HFFc6 (cell line): ENCODE data around the gene SLC6A1. TPM values are rescaled to one million over a fixed set of nuclear protein-coding genes. Genes with fewer than 3 reads are reported as not detected.

Source experiments
- DNase-seq: peaks from one replicate; pipeline ENCODE4 v3.0.0-alpha.2; 2018
- H3K27ac Mint-ChIP-seq: 2 replicates; pipeline ENCODE4 v1.8.0; 2020; ENCODE audit warnings: mild to moderate bottlenecking, mixed read lengths
- H3K27me3 Mint-ChIP-seq: 2 replicates; pipeline ENCODE4 v1.8.0; 2021; ENCODE audit warnings: mild to moderate bottlenecking, moderate library complexity, mixed read lengths; ENCODE audit not compliant: insufficient read depth
- H3K36me3 Mint-ChIP-seq: 2 replicates; pipeline ENCODE4 v1.8.0; 2021; ENCODE audit warnings: low read depth, mixed read lengths
- H3K4me1 Mint-ChIP-seq: 2 replicates; pipeline ENCODE4 v1.8.0; 2020; ENCODE audit warnings: low read depth, mixed read lengths
- H3K4me3 Mint-ChIP-seq: 2 replicates; pipeline ENCODE4 v1.8.0; 2020; ENCODE audit warnings: mild to moderate bottlenecking, moderate library complexity, mixed read lengths
- H3K9me3 Mint-ChIP-seq: 2 replicates; pipeline ENCODE4 v1.8.0; 2020; ENCODE audit warnings: mild to moderate bottlenecking, mixed read lengths
- total RNA-seq, 6 experiments: library from RNA; stranded (reverse); fragmentation: NEBNext Ultra II Directional; extraction: Animal tissue kit (Norgen Biotek cat#: 25700); gene quantifications; 2 replicates in 1 of 6; 3 replicates in 5 of 6; pipeline ENCODE4 v1.2.3, GENCODE V29; 2021
- TF ChIP-seq, protein P1 (sequence below): fragments of 200-600 bp; sonication (generic); IDR thresholded peaks from 2 replicates; pipeline ENCODE4 v1.5.0; 2021; ENCODE audit warnings: antibody characterized with exemption, mild to moderate bottlenecking

The SLC6A1 gene
- total RNA-seq, 6 experiments from 2014 or later, result not detected

DNA sequence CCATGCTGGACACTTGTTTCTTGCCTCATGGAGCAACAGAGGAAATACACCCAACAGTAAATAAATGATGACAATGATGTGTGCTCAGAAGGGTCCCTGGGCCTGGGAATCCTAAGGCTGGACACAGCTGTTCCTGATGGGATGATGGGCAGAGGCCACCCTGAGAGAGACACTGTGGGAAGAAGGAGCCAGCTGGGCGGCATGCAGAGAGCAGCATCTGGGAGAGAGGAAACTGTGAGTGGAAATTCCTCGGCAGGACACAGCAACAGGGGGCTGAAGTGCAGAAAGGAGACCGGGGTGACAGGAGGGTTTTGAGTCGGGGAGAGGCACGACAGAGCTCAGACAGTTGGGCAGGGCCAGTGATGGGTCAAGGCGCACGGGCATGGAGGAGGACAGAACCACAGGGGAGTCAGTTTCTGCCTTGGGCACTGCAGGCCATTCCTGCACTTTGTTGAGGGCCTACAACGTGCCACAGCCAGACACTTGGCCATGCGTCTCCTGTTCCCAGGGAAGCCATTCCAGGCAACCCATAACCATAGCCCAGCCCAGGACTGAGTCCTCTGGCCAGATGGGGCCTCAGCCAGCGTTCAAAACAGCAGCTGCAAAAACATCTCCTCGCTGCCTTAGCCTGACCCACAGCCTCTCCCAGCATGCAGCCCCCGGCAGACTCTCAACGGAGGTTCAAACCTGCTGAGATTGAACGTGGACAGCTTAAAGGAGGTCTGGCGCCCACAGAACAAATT is 36.7 kb upstream of the SLC6A1 start:
- no peaks in the 10 kb centered on the region for H3K4me1 Mint-ChIP-seq
- H3K4me3 Mint-ChIP-seq, result no peak overlapping the region
- no peaks in the 10 kb centered on the region for H3K36me3 Mint-ChIP-seq
- H3K27me3 Mint-ChIP-seq, result peaks cover 61% of the 10 kb centered on the region
- TF ChIP-seq, protein P1, sequence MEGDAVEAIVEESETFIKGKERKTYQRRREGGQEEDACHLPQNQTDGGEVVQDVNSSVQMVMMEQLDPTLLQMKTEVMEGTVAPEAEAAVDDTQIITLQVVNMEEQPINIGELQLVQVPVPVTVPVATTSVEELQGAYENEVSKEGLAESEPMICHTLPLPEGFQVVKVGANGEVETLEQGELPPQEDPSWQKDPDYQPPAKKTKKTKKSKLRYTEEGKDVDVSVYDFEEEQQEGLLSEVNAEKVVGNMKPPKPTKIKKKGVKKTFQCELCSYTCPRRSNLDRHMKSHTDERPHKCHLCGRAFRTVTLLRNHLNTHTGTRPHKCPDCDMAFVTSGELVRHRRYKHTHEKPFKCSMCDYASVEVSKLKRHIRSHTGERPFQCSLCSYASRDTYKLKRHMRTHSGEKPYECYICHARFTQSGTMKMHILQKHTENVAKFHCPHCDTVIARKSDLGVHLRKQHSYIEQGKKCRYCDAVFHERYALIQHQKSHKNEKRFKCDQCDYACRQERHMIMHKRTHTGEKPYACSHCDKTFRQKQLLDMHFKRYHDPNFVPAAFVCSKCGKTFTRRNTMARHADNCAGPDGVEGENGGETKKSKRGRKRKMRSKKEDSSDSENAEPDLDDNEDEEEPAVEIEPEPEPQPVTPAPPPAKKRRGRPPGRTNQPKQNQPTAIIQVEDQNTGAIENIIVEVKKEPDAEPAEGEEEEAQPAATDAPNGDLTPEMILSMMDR, result no peak
- no peak overlapping the region for H3K27ac Mint-ChIP-seq
- DNase-seq, result no peak
- H3K9me3 Mint-ChIP-seq, result no peaks in the 10 kb centered on the region

DNA sequence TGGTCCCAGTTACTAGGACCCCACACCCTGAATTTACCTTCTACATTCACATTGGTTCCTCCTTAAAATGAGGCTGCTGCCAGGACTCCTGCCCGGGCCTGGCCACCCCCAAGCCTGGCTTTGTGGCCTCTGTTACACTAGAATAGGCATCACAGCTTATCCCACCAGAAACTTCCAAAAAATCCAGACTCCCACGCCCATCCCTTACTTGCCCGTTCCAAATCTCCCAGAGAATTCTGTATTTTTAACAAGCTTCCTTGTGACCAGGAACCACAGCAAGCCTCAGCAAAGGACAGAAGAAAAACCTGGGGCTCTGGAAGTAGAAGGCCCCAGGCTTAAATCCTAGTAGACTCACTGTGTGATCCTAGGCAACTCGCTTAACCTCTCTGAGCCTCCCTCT is 36.0 kb upstream of the SLC6A1 start:
- TF ChIP-seq, protein P1, result no peak
- Mint-ChIP-seq H3K27ac (no peak overlapping the region), H3K36me3 (no peaks in the 10 kb centered on the region), H3K27me3 (peaks cover 61% of the 10 kb centered on the region), H3K4me3 (no peak overlapping the region), H3K4me1 (no peaks in the 10 kb centered on the region), H3K9me3 (no peaks in the 10 kb centered on the region)
- no peak for DNase-seq

DNA sequence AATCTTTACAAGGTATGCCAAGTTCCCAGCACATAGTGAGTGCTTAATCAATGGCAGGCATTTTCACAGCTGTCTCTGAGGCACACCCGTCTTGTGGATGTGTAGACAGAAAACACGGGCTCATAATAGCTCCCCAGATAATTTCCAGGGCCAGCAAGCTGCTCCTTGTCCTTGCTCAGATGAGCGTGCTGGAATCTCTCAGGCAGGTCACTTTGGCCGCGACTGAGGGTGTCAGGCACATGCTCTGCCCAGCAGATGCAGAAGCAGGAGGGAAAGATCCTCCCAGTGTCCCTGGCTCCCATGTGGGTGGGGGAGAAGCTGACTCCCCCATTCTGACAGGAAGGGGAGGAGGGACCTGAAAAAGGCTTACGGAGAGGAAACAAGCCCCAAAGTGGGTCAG is 35.6 kb upstream of the SLC6A1 start:
- Mint-ChIP-seq H3K36me3 (no peaks in the 10 kb centered on the region), H3K9me3 (no peaks in the 10 kb centered on the region), H3K27ac (no peak overlapping the region), H3K4me3 (no peak overlapping the region), H3K4me1 (no peaks in the 10 kb centered on the region), H3K27me3 (peaks cover 59% of the 10 kb centered on the region)
- TF ChIP-seq, protein P1, result no peak
- DNase-seq, result no peak

DNA sequence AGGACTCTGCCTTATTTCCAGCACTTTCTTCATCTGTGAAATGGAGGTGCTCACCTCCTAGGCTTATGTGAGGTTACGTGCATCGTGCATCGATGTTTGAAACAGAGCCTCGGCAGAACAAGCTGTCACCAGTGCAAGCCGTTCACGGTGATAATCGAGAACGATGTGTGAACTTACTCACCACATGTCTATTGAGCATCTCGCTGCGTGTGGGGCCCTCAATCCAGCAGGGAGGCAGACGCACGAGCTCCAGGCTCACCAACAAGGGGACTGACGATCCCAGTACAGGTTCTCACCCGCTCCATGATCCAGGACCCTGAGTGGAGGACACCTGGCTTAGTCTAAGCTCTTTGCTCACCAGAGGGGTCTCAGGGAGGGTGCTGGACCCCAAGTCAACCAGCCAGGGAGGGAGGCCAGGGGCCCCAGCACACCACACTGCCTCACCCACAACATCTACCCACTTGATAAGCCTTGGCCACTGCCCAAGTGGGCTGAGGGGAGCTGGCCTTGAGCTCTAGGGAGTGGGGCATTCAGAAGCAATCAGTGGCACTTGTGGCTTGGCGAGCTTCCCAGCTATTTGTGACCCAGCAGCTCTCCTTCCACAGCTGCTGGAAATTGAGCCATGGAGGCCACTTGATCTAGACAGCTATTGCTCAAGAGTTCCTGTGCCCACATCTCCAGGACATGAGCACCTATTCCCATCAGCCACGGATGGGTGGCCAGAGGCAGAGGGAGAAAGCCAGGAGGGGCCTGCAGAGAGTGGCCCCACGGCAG is 34.4 kb upstream of the SLC6A1 start:
- Mint-ChIP-seq H3K9me3 (no peaks in the 10 kb centered on the region), H3K36me3 (no peaks in the 10 kb centered on the region), H3K4me1 (no peaks in the 10 kb centered on the region), H3K4me3 (no peak overlapping the region), H3K27me3 (peaks cover 59% of the 10 kb centered on the region), H3K27ac (no peak overlapping the region)
- TF ChIP-seq, protein P1, result no peak
- no peak for DNase-seq

DNA sequence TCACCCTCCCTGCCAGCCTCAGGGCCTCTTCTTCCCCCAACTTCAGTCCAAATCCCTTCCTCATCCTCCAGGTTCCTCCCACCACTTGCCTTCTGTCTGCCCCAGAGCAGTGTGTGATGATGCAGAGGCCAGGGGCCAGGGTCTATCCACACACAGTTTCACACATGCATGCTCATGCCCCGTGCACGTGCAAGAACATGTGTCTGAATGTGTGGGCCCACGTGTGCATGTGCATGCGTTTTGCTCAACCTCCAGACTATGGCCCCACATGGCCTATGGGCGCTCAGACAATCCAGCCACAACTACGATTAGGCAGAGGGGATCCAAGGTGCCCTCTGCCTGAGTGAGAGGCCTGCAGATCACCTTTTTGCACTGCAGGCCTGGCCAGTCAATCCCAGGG is 32.3 kb upstream of the SLC6A1 start:
- DNase-seq, result no peak
- Mint-ChIP-seq H3K36me3 (no peaks in the 10 kb centered on the region), H3K27ac (no peak overlapping the region), H3K4me1 (no peaks in the 10 kb centered on the region), H3K9me3 (no peaks in the 10 kb centered on the region; the same call in 1 of the 2 replicates), H3K27me3 (peaks cover 49% of the 10 kb centered on the region), H3K4me3 (no peak overlapping the region)
- TF ChIP-seq, protein P1, result no peak
